SK-N-SH treated with all-trans-retinoic acid at 6 μM for 48 hours (cell line): ENCODE data around the gene NCMAP.

Experiments used
- ARNTL ChIP-seq: fragments of 450-650 bp; formaldehyde crosslinking; IDR thresholded peaks from 2 replicates; pipeline ENCODE4 v1.5.0; 2020; ENCODE audit warnings: low read depth, mild to moderate bottlenecking, moderate library complexity, borderline replicate concordance
- ESRRG ChIP-seq: fragments of 250-450 bp; sonication (Bioruptor Pico); IDR thresholded peaks from 2 replicates; pipeline ENCODE4 v1.6.1; 2021; ENCODE audit warnings: mild to moderate bottlenecking
- ISL1 ChIP-seq: fragments of 250-450 bp; sonication (Bioruptor Pico); IDR thresholded peaks from 2 replicates; pipeline ENCODE4 v2.1.2; 2022; ENCODE audit warnings: mild to moderate bottlenecking, moderate library complexity
- TOX ChIP-seq: fragments of 250-450 bp; sonication (Bioruptor Pico); IDR thresholded peaks from 2 replicates; pipeline ENCODE4 v1.8.0; 2021; ENCODE audit warnings: mild to moderate bottlenecking, moderate library complexity, borderline replicate concordance
- ZFP3 ChIP-seq: fragments of 250-450 bp; sonication (Bioruptor Pico); IDR thresholded peaks from 2 replicates; pipeline ENCODE4 v1.5.0; 2020; ENCODE audit warnings: mild to moderate bottlenecking, moderate library complexity
- ZNF565 ChIP-seq: fragments of 450-650 bp; formaldehyde crosslinking; conservative IDR thresholded peaks from 2 replicates; pipeline ENCODE4 v1.5.0; 2020; ENCODE audit warnings: low read depth, mild to moderate bottlenecking, moderate library complexity
- ZNF8 ChIP-seq: fragments of 450-650 bp; formaldehyde crosslinking; IDR thresholded peaks from 2 replicates; pipeline ENCODE4 v1.5.0; 2020; ENCODE audit warnings: mild to moderate bottlenecking, moderate library complexity
- TF ChIP-seq, protein P1 (sequence below): fragments of 250-450 bp; sonication (Bioruptor Pico); IDR thresholded peaks from 2 replicates; pipeline ENCODE4 v1.8.0; 2020; ENCODE audit warnings: mild to moderate bottlenecking, moderate library complexity, borderline replicate concordance
- TF ChIP-seq, protein P2 (sequence below): fragments of 250-450 bp; sonication (Bioruptor Pico); IDR thresholded peaks from 2 replicates; pipeline ENCODE4 v1.5.1; 2020; ENCODE audit warnings: low read depth, mild to moderate bottlenecking, moderate library complexity

GRCh38 chr1:24545662-24546061 is 10.2 kb upstream of the NCMAP start:
- TF ChIP-seq, protein P1, sequence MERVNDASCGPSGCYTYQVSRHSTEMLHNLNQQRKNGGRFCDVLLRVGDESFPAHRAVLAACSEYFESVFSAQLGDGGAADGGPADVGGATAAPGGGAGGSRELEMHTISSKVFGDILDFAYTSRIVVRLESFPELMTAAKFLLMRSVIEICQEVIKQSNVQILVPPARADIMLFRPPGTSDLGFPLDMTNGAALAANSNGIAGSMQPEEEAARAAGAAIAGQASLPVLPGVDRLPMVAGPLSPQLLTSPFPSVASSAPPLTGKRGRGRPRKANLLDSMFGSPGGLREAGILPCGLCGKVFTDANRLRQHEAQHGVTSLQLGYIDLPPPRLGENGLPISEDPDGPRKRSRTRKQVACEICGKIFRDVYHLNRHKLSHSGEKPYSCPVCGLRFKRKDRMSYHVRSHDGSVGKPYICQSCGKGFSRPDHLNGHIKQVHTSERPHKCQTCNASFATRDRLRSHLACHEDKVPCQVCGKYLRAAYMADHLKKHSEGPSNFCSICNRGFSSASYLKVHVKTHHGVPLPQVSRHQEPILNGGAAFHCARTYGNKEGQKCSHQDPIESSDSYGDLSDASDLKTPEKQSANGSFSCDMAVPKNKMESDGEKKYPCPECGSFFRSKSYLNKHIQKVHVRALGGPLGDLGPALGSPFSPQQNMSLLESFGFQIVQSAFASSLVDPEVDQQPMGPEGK (CRISPR knock-in tag): no peak
- TF ChIP-seq, protein P2, sequence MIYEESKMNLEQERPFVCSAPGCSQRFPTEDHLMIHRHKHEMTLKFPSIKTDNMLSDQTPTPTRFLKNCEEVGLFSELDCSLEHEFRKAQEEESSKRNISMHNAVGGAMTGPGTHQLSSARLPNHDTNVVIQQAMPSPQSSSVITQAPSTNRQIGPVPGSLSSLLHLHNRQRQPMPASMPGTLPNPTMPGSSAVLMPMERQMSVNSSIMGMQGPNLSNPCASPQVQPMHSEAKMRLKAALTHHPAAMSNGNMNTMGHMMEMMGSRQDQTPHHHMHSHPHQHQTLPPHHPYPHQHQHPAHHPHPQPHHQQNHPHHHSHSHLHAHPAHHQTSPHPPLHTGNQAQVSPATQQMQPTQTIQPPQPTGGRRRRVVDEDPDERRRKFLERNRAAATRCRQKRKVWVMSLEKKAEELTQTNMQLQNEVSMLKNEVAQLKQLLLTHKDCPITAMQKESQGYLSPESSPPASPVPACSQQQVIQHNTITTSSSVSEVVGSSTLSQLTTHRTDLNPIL: no peak
- TF ChIP-seq ZNF8 (CRISPR knock-in tag) (no peak), ISL1 (CRISPR knock-in tag) (no peak), ZNF565 (no peak), ARNTL (CRISPR knock-in tag) (no peak), TOX (no peak), ZFP3 (CRISPR knock-in tag) (no peak), ESRRG (CRISPR knock-in tag) (no peak)
